GM12878 (cell line): ENCODE results near the gene PISD. TPM values are rescaled to one million over a fixed set of nuclear protein-coding genes. Genes with fewer than 3 reads are reported as not detected.
A peak's percentile ranks its signal among the peaks of the same experiment; 100 is the strongest.

Source experiments
- ATF7 ChIP-seq: fragments of 450-650 bp; IDR thresholded peaks from 2 replicates; pipeline ENCODE4 v1.6.1; 2016; ENCODE audit warnings: low read depth, mild to moderate bottlenecking
- CBFB ChIP-seq: IDR thresholded peaks from 2 replicates; pipeline ENCODE4 v1.6.1; 2016; ENCODE audit warnings: antibody characterized with exemption, low read depth
- EED ChIP-seq: sonication (generic); IDR thresholded peaks from 2 replicates; pipeline ENCODE4 v1.6.1; 2016; ENCODE audit warnings: antibody characterized with exemption, low read depth
- ETV6 ChIP-seq, 2 experiments: fragments of 450-650 bp in 1 of 2; IDR thresholded peaks in 1 of 2; conservative IDR thresholded peaks in 1 of 2; 2 replicates each; pipeline ENCODE4 v1.6.1; 2014; ENCODE audit warnings: antibody characterized with exemption in 1 of 2, borderline replicate concordance in 1 of 2, low read depth in 1 of 2, mild to moderate bottlenecking in 1 of 2, moderate library complexity in 1 of 2
- NBN ChIP-seq: fragments of 450-650 bp; IDR thresholded peaks from 2 replicates; pipeline ENCODE4 v1.6.1; 2016
- PAX8 ChIP-seq: fragments of 450-650 bp; IDR thresholded peaks from 2 replicates; pipeline ENCODE4 v1.6.1; 2017; ENCODE audit warnings: mild to moderate bottlenecking, moderate library complexity
- POLR2AphosphoS5 ChIP-seq: IDR thresholded peaks from 2 replicates; pipeline ENCODE4 v1.6.1; 2011; ENCODE audit warnings: mild to moderate bottlenecking, low read length, inconsistent platforms
- POU2F2 ChIP-seq: IDR thresholded peaks from 3 replicates; pipeline ENCODE4 v1.6.1; 2011; ENCODE audit warnings: low read depth, mild to moderate bottlenecking, low read length, borderline replicate concordance
- RBBP5 ChIP-seq: fragments of 200-600 bp; sonication (generic); conservative IDR thresholded peaks from 2 replicates; pipeline ENCODE4 v1.6.1; 2016
- RFX5 ChIP-seq: IDR thresholded peaks from 2 replicates; pipeline ENCODE4 v1.6.1; 2011; ENCODE audit warnings: low read depth, low read length, improper control_type of control experiment
- STAT3 ChIP-seq: IDR thresholded peaks from 2 replicates; pipeline ENCODE4 v1.6.1; 2011; ENCODE audit warnings: low read depth, low read length, improper control_type of control experiment
- SUPT20H ChIP-seq: IDR thresholded peaks from 2 replicates; pipeline ENCODE4 v1.6.1; 2011; ENCODE audit warnings: low read depth, mild to moderate bottlenecking, low read length, moderate library complexity, borderline replicate concordance; ENCODE audit not compliant: control insufficient read depth
- TBL1XR1 ChIP-seq: IDR thresholded peaks from 2 replicates; pipeline ENCODE4 v1.6.1; 2012; ENCODE audit warnings: low read depth, low read length, improper control_type of control experiment
- ZNF384 ChIP-seq: IDR thresholded peaks from 2 replicates; pipeline ENCODE4 v1.6.1; 2012; ENCODE audit warnings: low read depth, mild to moderate bottlenecking, low read length, improper control_type of control experiment, borderline replicate concordance
- ZNF622 ChIP-seq: fragments of 450-650 bp; IDR thresholded peaks from 2 replicates; pipeline ENCODE4 v1.6.1; 2017; ENCODE audit warnings: mild to moderate bottlenecking, inconsistent platforms
- polyA plus RNA-seq, 11 experiments: library from polyadenylated mRNA; depleted of rRNA in 4 of 11; unstranded in 6 of 11; stranded (reverse) in 5 of 11; fragments of >200 nt; fragmentation: Nextera tagmentation in 4 of 11; fragmentation: Illumina TruSeq in 1 of 11; extraction: Ambion mirVana in 4 of 11; extraction: Trizol in 1 of 11; gene quantifications; 1 replicate in 1 of 11; 2 replicates in 10 of 11; pipeline versions ENCODE4 v1.2.1 to v1.2.3, GENCODE V29; 2011 to 2016; ENCODE audit warnings: inconsistent platforms in 2 of 11, missing spikeins in 2 of 11, low read depth in 1 of 11
- total RNA-seq, 4 experiments: library from RNA; depleted of rRNA in 3 of 4; stranded (reverse); fragments of >200 nt in 3 of 4; fragmentation: Illumina TruSeq in 1 of 4; extraction: Trizol in 1 of 4; gene quantifications; 2 replicates each; pipeline versions ENCODE4 v1.2.1 to v1.2.3, GENCODE V29; 2013 to 2021
- TF ChIP-seq, protein P1 (sequence below), 3 experiments: IDR thresholded peaks in 2 of 3; conservative IDR thresholded peaks in 1 of 3; 2 replicates each; pipeline ENCODE4 v1.5.1; 2011; ENCODE audit warnings: low read depth in 3 of 3, low read length in 3 of 3, mild to moderate bottlenecking in 3 of 3, control low read depth in 2 of 3, moderate library complexity in 2 of 3, inconsistent platforms in 1 of 3, mixed read lengths in 1 of 3; ENCODE audit not compliant: control insufficient read depth in 2 of 3, insufficient read depth in 1 of 3; ENCODE audit errors: extremely low read depth in 1 of 3
- TF ChIP-seq, protein P2 (sequence below): IDR thresholded peaks from 2 replicates; pipeline ENCODE4 v1.6.1; 2012; ENCODE audit warnings: improper control_type of control experiment, low read depth, low read length; ENCODE audit not compliant: insufficient replicate concordance
- TF ChIP-seq, protein P3 (sequence below): IDR thresholded peaks from 2 replicates; pipeline ENCODE4 v1.6.1; 2012; ENCODE audit warnings: low read length, inconsistent platforms
- TF ChIP-seq, protein P4 (sequence below): IDR thresholded peaks from 2 replicates; pipeline ENCODE4 v1.6.1; 2011; ENCODE audit warnings: low read depth, mild to moderate bottlenecking, low read length, moderate library complexity, borderline replicate concordance; ENCODE audit errors: extremely low read depth

The PISD gene
- total and polyA plus RNA-seq, 10 of the 15 experiments (the other 5 are each of a cell fraction or from before 2014, with no cell fraction given) = 25.8 to 62.7 (median 45.8) TPM

DNA sequence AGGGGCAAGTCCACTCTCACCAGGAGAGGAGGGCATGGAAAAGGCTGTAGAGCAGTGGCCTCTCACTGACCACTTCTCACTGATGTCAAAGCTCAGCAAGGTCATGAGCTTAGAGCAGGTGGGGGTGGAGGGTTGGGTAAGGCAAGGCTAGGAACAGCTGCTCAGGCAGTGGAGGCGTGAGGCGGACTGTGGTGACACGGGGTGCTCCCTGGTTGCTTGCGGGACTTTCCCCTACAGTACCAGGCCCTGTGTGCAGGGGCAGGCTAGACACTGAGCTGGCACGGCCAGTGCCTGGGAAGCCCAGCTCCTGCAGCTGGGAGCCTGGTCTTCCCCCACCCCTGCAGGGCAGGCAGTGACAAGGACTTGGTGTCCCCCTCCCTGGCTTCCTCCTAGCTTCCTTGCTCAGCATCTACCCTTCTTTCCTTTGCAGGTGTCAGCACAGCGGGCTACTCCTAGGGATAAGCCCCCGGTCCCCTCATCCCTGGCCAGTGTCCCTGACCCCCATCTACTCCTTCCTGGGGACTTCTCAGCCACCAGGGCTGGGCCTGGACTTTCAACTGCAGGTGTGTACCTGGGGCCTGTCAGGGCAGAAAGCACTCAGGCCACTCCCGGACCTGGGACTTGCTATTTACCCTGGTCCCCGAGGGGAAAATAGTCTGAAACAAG lies 45.6 kb downstream of the PISD start (continued):
- no peak for TF ChIP-seq ETV6 (conservative IDR thresholded peaks at IDR 0.05 in 1 of 2, IDR thresholded peaks at IDR 0.05 in 1 of 2; ENCODE audit: borderline replicate concordance in 1 of 2, low read depth in 1 of 2)
- no peak; the same call in 2 of the 3 replicates for TF ChIP-seq POU2F2
- no peak for TF ChIP-seq ZNF622
- TF ChIP-seq, protein P1, sequence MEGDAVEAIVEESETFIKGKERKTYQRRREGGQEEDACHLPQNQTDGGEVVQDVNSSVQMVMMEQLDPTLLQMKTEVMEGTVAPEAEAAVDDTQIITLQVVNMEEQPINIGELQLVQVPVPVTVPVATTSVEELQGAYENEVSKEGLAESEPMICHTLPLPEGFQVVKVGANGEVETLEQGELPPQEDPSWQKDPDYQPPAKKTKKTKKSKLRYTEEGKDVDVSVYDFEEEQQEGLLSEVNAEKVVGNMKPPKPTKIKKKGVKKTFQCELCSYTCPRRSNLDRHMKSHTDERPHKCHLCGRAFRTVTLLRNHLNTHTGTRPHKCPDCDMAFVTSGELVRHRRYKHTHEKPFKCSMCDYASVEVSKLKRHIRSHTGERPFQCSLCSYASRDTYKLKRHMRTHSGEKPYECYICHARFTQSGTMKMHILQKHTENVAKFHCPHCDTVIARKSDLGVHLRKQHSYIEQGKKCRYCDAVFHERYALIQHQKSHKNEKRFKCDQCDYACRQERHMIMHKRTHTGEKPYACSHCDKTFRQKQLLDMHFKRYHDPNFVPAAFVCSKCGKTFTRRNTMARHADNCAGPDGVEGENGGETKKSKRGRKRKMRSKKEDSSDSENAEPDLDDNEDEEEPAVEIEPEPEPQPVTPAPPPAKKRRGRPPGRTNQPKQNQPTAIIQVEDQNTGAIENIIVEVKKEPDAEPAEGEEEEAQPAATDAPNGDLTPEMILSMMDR (IDR thresholded peaks at IDR 0.05 in 2 of 3, conservative IDR thresholded peaks at IDR 0.05 in 1 of 3; ENCODE audit: control insufficient read depth in 2 of 3, extremely low read depth in 1 of 3, insufficient read depth in 1 of 3, low read depth in 3 of 3, low read length in 3 of 3) = no peak
- TF ChIP-seq STAT3 = no peak
- 0 out of 2 replicates have a peak, but pooled peaks have one; percentile 50 for TF ChIP-seq NBN
- TF ChIP-seq ZNF384 = no peak
- TF ChIP-seq SUPT20H = no peak
- no peak for TF ChIP-seq RFX5
- TF ChIP-seq, protein P2, sequence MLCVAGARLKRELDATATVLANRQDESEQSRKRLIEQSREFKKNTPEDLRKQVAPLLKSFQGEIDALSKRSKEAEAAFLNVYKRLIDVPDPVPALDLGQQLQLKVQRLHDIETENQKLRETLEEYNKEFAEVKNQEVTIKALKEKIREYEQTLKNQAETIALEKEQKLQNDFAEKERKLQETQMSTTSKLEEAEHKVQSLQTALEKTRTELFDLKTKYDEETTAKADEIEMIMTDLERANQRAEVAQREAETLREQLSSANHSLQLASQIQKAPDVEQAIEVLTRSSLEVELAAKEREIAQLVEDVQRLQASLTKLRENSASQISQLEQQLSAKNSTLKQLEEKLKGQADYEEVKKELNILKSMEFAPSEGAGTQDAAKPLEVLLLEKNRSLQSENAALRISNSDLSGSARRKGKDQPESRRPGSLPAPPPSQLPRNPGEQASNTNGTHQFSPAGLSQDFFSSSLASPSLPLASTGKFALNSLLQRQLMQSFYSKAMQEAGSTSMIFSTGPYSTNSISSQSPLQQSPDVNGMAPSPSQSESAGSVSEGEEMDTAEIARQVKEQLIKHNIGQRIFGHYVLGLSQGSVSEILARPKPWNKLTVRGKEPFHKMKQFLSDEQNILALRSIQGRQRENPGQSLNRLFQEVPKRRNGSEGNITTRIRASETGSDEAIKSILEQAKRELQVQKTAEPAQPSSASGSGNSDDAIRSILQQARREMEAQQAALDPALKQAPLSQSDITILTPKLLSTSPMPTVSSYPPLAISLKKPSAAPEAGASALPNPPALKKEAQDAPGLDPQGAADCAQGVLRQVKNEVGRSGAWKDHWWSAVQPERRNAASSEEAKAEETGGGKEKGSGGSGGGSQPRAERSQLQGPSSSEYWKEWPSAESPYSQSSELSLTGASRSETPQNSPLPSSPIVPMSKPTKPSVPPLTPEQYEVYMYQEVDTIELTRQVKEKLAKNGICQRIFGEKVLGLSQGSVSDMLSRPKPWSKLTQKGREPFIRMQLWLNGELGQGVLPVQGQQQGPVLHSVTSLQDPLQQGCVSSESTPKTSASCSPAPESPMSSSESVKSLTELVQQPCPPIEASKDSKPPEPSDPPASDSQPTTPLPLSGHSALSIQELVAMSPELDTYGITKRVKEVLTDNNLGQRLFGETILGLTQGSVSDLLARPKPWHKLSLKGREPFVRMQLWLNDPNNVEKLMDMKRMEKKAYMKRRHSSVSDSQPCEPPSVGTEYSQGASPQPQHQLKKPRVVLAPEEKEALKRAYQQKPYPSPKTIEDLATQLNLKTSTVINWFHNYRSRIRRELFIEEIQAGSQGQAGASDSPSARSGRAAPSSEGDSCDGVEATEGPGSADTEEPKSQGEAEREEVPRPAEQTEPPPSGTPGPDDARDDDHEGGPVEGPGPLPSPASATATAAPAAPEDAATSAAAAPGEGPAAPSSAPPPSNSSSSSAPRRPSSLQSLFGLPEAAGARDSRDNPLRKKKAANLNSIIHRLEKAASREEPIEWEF = no peak
- no peak for TF ChIP-seq TBL1XR1
- no peak for TF ChIP-seq PAX8
- no peak for TF ChIP-seq POLR2AphosphoS5
- TF ChIP-seq, protein P3, sequence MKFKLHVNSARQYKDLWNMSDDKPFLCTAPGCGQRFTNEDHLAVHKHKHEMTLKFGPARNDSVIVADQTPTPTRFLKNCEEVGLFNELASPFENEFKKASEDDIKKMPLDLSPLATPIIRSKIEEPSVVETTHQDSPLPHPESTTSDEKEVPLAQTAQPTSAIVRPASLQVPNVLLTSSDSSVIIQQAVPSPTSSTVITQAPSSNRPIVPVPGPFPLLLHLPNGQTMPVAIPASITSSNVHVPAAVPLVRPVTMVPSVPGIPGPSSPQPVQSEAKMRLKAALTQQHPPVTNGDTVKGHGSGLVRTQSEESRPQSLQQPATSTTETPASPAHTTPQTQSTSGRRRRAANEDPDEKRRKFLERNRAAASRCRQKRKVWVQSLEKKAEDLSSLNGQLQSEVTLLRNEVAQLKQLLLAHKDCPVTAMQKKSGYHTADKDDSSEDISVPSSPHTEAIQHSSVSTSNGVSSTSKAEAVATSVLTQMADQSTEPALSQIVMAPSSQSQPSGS = no peak
- no peak for TF ChIP-seq CBFB
- TF ChIP-seq, protein P4, sequence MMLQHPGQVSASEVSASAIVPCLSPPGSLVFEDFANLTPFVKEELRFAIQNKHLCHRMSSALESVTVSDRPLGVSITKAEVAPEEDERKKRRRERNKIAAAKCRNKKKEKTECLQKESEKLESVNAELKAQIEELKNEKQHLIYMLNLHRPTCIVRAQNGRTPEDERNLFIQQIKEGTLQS = no peak
- no peak for TF ChIP-seq ATF7
- TF ChIP-seq RBBP5 = no peak
- TF ChIP-seq EED = no peak
